NCI-H146 treated with DMSO at 0.1 percent for 48 hours (cell line): ENCODE results near the gene ITPKB.
A peak's percentile ranks its signal among the peaks of the same experiment; 100 is the strongest.
"Not testable (repeated sequence)": the region's sequence is repeated elsewhere in the genome, so short reads cannot be mapped to it uniquely, and the experiment has no call there.

Experiments used
- DNase-seq: peaks from one replicate; lab custom pipeline; 2025; ENCODE audit not compliant: unreplicated experiment; lab: John Stamatoyannopoulos, UW

Gene ITPKB

DNA sequence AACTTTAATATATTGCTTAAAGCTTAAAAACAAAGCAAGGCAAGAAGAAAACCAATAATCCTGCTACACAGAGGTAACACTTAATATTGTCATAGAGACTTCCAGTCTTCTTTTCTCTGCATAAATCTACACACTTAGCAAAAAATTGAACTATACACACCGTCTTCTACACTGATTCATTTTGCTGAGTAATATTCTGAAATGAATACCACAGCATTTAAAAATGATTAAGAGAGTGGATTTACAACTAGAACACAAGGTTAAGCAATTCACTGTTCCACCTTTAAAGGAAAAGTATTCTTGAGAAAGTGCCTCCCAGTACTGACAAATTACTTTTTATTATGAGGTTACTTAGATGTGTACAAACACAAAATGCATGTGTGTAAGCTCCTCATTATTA is 22.2 kb upstream of the ITPKB start:
- no peak for DNase-seq

- DNase-seq = no peak
Observed at GRCh38 chr1:226754793-226755533, 15.9 kb upstream of the ITPKB start.

GRCh38 chr1:226754097-226754496 is 15.0 kb upstream of the ITPKB start:
- no peak for DNase-seq

DNA sequence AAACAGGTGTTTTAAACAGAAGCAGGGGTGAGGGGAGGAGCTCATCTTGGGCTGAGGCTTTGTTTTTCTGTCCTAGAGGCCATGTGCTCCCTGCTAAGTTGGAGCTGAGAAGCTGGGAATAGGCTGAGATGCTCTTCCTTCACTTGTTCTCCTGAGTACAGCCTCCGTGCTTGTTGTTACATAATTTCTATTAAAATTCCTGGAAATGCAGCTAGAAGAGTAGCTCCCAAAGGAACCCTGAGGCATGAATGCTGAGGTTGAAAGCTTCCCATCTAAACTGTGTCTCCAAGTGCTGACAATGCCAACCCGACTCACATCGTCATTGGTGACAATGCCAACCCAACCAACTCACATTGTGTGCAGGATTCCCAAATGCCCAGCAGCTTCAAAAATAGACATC is 12.6 kb upstream of the ITPKB start:
- no peak for DNase-seq

DNA sequence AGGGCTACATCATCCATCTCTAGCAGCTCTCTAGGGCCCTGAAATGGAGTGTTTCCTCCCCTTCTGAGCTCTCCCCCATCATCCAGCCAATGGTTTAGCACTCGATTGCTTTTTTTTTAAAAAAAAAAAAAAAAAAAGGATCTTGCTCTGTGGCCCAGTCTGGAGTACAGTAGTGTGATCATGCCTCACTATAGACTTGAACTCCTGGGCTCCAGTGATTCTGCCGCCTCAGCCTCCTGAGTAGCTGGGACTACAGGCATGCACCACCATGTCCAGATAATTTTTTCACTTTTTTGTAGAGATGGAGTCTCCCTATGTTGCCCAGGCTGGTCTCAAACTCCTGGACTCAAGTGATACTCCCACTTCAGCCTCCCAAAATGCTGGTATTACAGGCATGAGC is 12.1 kb upstream of the ITPKB start:
- no peak for DNase-seq

- DNase-seq = no peak
Observed at GRCh38 chr1:226749467-226749866, 10.4 kb upstream of the ITPKB start.

DNA sequence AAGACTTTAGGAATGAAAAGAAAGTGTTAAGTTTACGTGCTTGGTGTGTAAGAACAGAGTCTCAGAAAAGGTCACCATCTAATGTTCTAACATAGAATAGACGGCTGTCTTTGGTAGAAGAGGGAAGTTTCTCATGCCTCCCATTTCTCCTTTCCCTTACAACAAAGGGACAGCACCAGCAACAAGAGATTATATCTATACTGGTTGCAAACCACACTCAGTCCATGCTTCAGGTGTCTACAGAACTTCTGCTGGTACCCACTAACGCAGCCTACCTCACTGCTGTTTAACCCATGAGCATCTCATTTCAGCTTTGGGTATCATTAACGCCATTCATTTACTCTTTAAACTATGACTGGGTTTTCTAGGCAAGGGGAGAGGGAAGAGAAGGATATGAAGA is 9.2 kb upstream of the ITPKB start:
- no peak for DNase-seq

DNA sequence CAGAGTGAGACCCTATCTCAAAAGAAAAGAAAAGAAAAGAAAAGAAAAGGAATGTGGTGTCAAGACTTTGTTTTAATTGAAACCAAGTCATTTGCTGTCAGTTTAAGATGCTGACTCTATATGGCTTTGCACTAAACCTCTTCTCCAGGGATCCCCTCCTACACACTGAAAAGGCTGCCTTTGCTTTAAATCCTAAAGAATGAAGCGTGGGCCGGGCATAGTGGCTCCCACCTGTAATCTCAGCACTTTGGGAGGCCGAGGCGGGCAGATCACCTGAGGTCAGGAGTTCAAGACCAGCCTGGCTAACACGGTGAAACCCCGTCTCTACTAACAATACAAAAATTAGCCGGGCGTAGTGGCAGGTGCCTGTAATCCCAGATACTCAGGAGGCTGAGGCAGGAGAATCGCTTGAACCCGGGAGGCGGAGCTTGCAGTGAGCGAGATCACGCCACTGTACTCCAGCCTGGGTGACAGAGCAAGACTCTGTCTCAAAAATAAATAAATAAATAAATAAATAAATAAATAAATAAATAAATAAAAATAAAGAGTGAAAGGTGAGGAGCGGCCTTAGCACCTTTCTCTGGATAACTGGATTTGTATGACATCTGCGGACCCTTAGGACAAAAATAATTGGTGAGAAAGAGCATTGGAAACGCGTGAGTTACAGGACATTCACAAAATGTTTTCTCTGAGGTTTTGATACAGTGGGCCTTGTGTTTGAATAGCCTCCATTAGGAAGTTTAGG is 8.6 kb upstream of the ITPKB start:
- DNase-seq = not testable (repeated sequence)

DNA sequence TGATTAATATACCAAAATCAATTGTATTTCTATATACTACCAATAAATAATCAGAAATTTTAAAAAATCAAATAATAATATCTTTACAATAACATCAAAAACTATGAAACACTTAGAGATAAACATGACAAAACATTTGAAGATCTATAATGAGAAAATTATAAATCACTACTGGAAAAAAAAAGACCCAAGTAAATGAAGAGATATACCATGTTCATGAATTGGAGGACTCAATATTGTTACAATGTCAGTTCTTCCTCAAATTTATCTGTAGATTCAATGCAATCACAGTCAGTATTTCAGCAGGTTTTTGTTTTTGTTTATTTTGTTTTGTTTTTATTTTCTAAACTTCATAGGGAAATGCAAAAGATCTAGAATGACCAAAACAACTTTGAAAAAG is 4.2 kb upstream of the ITPKB start:
- no peak for DNase-seq

DNA sequence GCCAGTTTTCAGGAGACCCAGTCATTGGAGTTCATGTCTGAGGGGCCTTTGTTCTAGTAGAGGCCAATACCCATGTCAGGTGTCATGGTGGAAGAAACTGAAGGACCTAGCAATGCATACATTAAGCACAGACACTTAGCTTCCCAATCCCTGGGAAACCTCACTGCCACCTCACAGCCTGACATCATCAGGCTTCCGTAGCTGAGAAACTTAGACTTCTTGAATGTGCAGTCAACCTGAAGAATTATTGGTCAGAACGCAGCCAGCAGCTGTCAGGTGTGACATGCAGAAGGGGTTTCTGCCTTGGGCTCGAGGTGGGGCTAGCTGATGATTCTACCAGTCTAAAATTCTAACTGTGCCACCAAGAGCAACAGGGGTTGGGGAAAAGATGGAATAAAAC is 1.9 kb upstream of the ITPKB start:
- DNase-seq = no peak

- no peak for DNase-seq
Observed at GRCh38 chr1:226739696-226740065, 599 bp upstream of the ITPKB start.

DNA sequence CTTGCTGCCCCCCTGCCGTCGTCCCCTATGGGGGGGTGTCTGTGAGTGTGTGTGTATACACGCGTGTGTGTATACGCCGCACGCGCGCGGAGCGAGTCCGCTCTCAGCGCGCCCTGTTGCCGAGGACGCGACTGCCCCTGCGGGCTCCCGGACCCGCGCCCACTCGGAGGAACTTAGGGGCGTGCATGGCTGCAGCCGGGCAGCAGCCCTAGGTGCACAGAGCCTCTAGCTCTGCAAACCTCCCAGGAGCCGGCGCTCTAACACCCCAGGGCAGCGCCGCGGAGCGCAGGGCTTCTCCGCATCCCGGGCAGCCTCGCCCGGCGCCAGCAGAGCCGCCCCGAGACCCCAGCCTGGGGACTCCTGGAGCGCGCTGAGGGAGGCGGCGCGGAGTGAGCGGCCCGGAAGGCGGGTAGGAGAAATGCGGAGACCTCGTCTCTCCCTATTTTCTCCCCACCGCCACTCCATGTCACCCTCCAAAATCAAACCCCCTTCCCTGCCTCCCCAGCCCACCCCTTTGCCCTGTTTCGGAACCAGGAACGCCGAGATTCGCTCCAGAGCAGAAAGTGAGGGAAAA is 574 bp downstream of the ITPKB start:
- DNase-seq = peak; percentile 24

GRCh38 chr1:226737819-226738420 is 1.2 kb downstream of the ITPKB start:
- DNase-seq = no peak

DNA sequence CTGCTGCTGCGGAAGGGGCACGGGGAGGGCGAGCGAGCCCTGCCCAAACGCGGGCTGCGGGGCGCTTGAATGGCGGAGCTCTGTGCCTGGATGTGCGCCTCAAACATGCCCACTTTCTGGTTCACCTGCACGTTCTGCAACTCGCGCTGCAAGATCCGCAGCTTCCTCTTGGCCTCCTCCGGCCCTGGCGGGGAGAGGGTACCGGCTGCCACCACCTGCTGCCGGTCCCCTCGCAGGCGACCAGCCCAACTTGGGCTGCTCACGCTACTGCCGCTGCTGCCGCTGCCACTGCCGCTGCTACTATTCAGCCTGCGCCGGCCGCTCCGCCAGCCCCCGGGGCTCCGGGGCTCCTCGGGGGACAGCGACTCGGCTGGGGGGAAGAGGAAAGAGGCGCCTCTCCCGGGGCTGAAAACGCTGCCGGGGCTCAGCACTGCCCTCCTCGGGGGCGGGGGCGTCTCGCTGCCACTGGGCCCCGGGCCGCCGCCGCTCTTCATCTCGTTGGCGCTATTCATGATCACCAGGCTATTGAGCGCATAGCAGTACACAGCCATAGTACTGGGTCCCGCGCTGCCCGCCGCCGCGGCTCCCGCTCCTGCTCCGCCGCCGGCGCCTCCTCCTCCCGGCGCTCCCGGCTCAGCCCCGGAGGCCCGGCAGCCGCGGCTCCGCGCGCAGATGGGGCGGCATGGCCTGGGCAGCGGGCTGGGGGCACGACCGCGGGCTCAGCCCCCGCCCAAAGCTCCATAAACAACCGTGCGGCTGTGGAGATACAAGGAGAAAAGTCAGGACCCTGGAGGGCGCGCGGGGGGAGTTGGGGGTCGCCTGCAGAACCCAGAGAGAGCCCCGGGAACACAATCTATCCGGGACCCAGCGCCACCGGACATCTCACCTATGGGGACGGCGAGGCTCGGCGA is 1.9 kb downstream of the ITPKB start:
- DNase-seq = no peak

GRCh38 chr1:226736001-226736907 is 2.8 kb downstream of the ITPKB start:
- no peak for DNase-seq

DNA sequence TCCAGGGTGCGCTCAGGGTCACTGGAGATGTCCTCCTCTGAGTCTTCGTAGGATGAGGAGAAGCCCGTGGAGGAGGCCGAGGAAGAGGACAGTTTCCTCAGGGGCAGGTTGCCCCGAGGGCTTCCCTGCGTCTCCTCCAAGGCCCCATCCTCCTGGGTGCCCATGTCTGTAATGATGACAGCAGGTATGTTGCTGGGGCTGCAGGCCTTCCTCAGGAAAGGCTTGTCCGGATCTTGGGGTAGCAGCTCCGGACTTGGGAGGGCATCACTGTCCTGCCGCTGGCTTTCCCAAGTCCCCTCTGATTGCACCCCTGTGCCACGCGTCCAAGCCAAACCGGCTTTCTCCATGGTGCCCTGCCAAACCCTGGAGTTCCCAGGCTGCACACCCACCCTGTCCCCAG is 3.5 kb downstream of the ITPKB start:
- no peak for DNase-seq

- DNase-seq = no peak
Observed at GRCh38 chr1:226734611-226735153, 4.4 kb downstream of the ITPKB start.

DNA sequence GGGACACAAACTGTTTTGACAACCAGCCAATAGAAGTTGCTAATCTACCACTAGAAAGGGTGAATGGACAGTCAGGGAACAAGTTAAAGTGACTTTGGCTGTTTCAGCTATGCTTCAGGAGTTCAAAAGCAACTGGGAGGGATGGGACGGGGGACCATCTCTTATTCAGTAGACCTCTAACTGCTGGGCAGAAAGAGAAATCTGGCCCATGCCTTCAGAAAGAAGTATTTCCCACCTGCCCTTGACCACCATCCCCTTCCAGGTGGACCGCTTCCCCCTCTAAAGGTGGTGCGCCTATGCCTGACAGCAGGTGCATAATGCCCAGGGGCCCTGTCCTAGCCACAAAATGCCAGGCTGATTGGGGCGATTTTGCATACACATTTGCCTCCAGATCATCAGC is 5.2 kb downstream of the ITPKB start:
- no peak for DNase-seq

DNA sequence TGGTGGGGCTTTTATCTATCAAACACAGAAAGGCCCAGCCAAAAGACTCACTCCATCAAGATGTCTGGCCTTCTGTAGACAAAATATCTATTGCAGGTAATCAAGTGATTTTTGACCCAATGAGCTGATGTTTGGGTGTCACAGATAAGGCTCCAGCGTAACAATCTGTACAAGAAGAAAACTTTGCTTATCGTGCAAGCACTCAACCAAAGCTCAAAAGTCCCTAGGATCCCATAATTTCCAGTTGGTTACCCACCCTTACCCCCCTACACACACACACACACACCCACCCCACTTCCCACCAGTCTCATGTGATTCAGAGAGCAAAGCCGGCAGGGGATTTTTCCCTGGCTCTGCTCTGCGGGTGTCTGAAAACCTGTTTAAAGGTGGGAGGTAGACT is 5.8 kb downstream of the ITPKB start:
- DNase-seq = no peak

GRCh38 chr1:226732856-226733291 is 6.2 kb downstream of the ITPKB start:
- no peak for DNase-seq
